22Rv1 (cell line): ENCODE measurements around the gene SHLD1.

ENCODE experiments used
- CTCF ChIP-seq: fragments of 450-650 bp; IDR thresholded peaks from 2 replicates; pipeline ENCODE4 v1.5.1; 2017; ENCODE audit warnings: mild to moderate bottlenecking
- ZFX ChIP-seq: fragments of 450-650 bp; IDR thresholded peaks from 2 replicates; pipeline ENCODE4 v1.6.1; 2017; ENCODE audit warnings: antibody characterized with exemption, borderline replicate concordance

- TF ChIP-seq CTCF (no peak), ZFX (no peak)
These were observed 109.4 kb downstream of the SHLD1 start for GRCh38 chr20:5859608-5860007.
